Measurements from ENCODE around the gene OPN1SW.

Gene OPN1SW

GRCh38 chr7:128757203-128757602, 18.4 kb downstream of the OPN1SW start:
- DNase-seq, result no peak

GRCh38 chr7:128755819-128756476, 19.6 kb downstream of the OPN1SW start:
- no peak for DNase-seq

- no peak for DNase-seq
Observed at GRCh38 chr7:128755075-128755818, 20.3 kb downstream of the OPN1SW start.

GRCh38 chr7:128752251-128752650, 23.3 kb downstream of the OPN1SW start:
- no peak for DNase-seq

GRCh38 chr7:128747327-128748079, 28.1 kb downstream of the OPN1SW start:
- no peak for DNase-seq

- no peak for DNase-seq
Observed at GRCh38 chr7:128745706-128746105, 29.9 kb downstream of the OPN1SW start.

- DNase-seq, result no peak
Observed at GRCh38 chr7:128744366-128744905, 31.2 kb downstream of the OPN1SW start.

- no peak for DNase-seq
Observed at GRCh38 chr7:128743112-128743772, 32.4 kb downstream of the OPN1SW start.

GRCh38 chr7:128742206-128742605, 33.4 kb downstream of the OPN1SW start:
- DNase-seq, result no peak

- DNase-seq, result no peak
Observed at GRCh38 chr7:128741491-128741890, 34.1 kb downstream of the OPN1SW start.

GRCh38 chr7:128740996-128741395, 34.6 kb downstream of the OPN1SW start:
- no peak for DNase-seq

- DNase-seq, result no peak
Observed at GRCh38 chr7:128739990-128740682, 35.5 kb downstream of the OPN1SW start.

GRCh38 chr7:128739048-128739962, 36.3 kb downstream of the OPN1SW start, which contains the start of gene CALU:
CALU (plus strand) TSS chr7:128739359; CDS start chr7:128748584, 9,225 bp downstream.
- DNase-seq, result peak; percentile 95

- no peak for DNase-seq
Observed at GRCh38 chr7:128738570-128739047, 37.0 kb downstream of the OPN1SW start.

GRCh38 chr7:128737867-128738385, 37.7 kb downstream of the OPN1SW start:
- no peak for DNase-seq

- no peak for DNase-seq
Observed at GRCh38 chr7:128737441-128737840, 38.2 kb downstream of the OPN1SW start.

- DNase-seq, result no peak
Observed at GRCh38 chr7:128735436-128735835, 40.2 kb downstream of the OPN1SW start.

- no peak for DNase-seq
Observed at GRCh38 chr7:128734890-128735289, 40.7 kb downstream of the OPN1SW start.

GRCh38 chr7:128733278-128733645, 42.3 kb downstream of the OPN1SW start:
- no peak for DNase-seq

GRCh38 chr7:128732521-128733277, 42.9 kb downstream of the OPN1SW start:
- no peak for DNase-seq

Data from NCI-H146 (cell line).